ENCODE measurements around the gene PTGS2. TPM values are rescaled to one million over a fixed set of nuclear protein-coding genes. Genes with fewer than 3 reads are reported as not detected.

PTGS2 gene
- polyA plus RNA-seq, 1 of the 3 experiments (the other 2 are of a cell fraction) = 6.3 TPM

DNA sequence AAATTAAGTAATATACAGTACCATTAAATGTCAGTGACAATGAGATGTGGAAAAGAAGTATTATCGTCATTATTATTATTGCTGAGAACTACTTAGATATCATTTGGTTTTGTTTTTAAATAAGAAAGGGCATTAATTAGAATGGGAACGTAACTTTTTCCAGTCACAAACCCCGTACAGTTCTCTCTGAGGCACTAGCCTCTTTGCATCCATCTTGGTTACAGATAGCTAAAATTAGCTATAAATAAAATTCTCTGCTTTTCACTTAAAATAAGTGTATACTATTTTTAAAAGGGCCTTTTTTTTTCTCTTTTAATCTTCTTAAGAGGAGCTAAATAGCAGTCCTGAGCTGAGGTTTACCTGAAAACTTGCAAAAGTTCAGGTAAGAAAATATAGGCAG is 7.6 kb downstream of the PTGS2 start:
- H3K9me3 ChIP-seq = no peaks in the 10 kb centered on the region
- no peak overlapping the region for H3K9ac ChIP-seq
- POLR2A ChIA-PET = no interaction called here
- H3K9me2 ChIP-seq = no peaks in the 10 kb centered on the region
- H3K36me3 ChIP-seq (replicated peaks in 1 of 2; ENCODE audit: control insufficient read depth in 1 of 2, insufficient read depth in 2 of 2, low read length in 1 of 2) = peaks cover 0 to 51% of the 10 kb centered on the region in 2 experiments
- peaks cover 8% of the 10 kb centered on the region for H3F3A ChIP-seq (replicated peaks; ENCODE audit: insufficient read depth)
- no peaks in the 10 kb centered on the region for H4K20me1 ChIP-seq (ENCODE audit: insufficient read depth)
- no peaks in the 10 kb centered on the region for H3K4me1 ChIP-seq (ENCODE audit: control insufficient read depth in 1 of 2, insufficient read depth in 2 of 2, low read depth in 1 of 2, low read length in 1 of 2)
- no peaks in the 10 kb centered on the region for H3K27me3 ChIP-seq (ENCODE audit: insufficient read depth)
- no peak overlapping the region for H2AFZ ChIP-seq (ENCODE audit: low read depth)
- H3K79me2 ChIP-seq (ENCODE audit: insufficient read depth) = no peaks in the 10 kb centered on the region
- H3K4me3 ChIP-seq (ENCODE audit: low read depth in 2 of 2, low read length in 1 of 2) = no peak overlapping the region
- CTCF ChIA-PET = interaction anchor here (0.6 kb wide), 1 partner anchor 314 kb away, joined by 3 read pairs; no protein-coding TSS in a partner anchor
- no peak for DNase-seq
- H3K4me2 ChIP-seq = no peak overlapping the region
- 57% methylated on average over 3 of the region's 3 CpGs for WGBS (ENCODE audit: low lambda C conversion rate)
- H3K27ac ChIP-seq (ENCODE audit: low read depth in 2 of 2, low read length in 1 of 2) = no peak overlapping the region
- TF ChIP-seq EP300 (IDR thresholded peaks at IDR 0.05; ENCODE audit: borderline replicate concordance in 1 of 2, low read depth in 1 of 2, low read length in 1 of 2) = no peak
- TF ChIP-seq MEF2A (IDR thresholded peaks at IDR 0.05; ENCODE audit: borderline replicate concordance, low read depth) = no peak
- TF ChIP-seq EZH2phosphoT487 (IDR thresholded peaks at IDR 0.05; ENCODE audit: borderline replicate concordance, low read depth) = no peak

DNA sequence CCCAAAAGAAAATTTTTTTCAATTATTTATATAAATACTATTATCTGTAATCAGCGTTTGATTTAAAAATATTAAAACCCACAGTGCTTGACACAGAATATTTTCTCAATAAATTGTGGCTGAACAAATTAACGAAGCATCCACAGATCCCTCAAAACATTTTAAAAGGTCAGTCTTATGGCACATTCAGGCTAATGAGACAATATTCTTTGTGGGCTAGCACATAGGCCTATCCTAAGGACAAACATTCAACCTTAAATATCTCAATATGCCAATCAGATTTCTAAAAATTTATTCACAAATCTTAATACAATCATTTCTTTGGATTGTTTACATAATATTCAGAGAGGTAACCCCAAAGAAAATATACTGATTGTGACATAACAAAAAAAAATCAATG is 8.1 kb downstream of the PTGS2 start:
- H2AFZ ChIP-seq (ENCODE audit: low read depth) = no peak overlapping the region
- no peak overlapping the region for H3K9ac ChIP-seq
- H3K9me3 ChIP-seq = no peaks in the 10 kb centered on the region
- no peaks in the 10 kb centered on the region for H4K20me1 ChIP-seq (ENCODE audit: insufficient read depth)
- DNase-seq = no peak
- H3K4me2 ChIP-seq = no peak overlapping the region
- no peak overlapping the region for H3K27ac ChIP-seq (ENCODE audit: low read depth in 2 of 2, low read length in 1 of 2)
- H3F3A ChIP-seq (replicated peaks; ENCODE audit: insufficient read depth) = peaks cover 5% of the 10 kb centered on the region
- ChIA-PET CTCF (interaction anchor here (0.6 kb wide), 1 partner anchor 314 kb away, joined by 3 read pairs; no protein-coding TSS in a partner anchor), POLR2A (no interaction called here)
- H3K4me1 ChIP-seq (ENCODE audit: control insufficient read depth in 1 of 2, insufficient read depth in 2 of 2, low read depth in 1 of 2, low read length in 1 of 2) = no peaks in the 10 kb centered on the region
- no peaks in the 10 kb centered on the region for H3K27me3 ChIP-seq (ENCODE audit: insufficient read depth)
- H3K79me2 ChIP-seq (ENCODE audit: insufficient read depth) = no peaks in the 10 kb centered on the region
- peaks cover 0 to 46% of the 10 kb centered on the region in 2 experiments for H3K36me3 ChIP-seq (replicated peaks in 1 of 2; ENCODE audit: control insufficient read depth in 1 of 2, insufficient read depth in 2 of 2, low read length in 1 of 2)
- no peak overlapping the region for H3K4me3 ChIP-seq (ENCODE audit: low read depth in 2 of 2, low read length in 1 of 2)
- WGBS (ENCODE audit: low lambda C conversion rate) = 25% methylated on average over 2 of the region's 2 CpGs
- no peaks in the 10 kb centered on the region for H3K9me2 ChIP-seq
- TF ChIP-seq CHD2 (IDR thresholded peaks at IDR 0.05; ENCODE audit: low read length, partially characterized antibody) (no peak), JUND (IDR thresholded peaks at IDR 0.05) (no peak)
- TF ChIP-seq, protein P1, sequence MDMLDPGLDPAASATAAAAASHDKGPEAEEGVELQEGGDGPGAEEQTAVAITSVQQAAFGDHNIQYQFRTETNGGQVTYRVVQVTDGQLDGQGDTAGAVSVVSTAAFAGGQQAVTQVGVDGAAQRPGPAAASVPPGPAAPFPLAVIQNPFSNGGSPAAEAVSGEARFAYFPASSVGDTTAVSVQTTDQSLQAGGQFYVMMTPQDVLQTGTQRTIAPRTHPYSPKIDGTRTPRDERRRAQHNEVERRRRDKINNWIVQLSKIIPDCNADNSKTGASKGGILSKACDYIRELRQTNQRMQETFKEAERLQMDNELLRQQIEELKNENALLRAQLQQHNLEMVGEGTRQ (IDR thresholded peaks at IDR 0.05; ENCODE audit: borderline replicate concordance, low read depth, low read length) = no peak

DNA sequence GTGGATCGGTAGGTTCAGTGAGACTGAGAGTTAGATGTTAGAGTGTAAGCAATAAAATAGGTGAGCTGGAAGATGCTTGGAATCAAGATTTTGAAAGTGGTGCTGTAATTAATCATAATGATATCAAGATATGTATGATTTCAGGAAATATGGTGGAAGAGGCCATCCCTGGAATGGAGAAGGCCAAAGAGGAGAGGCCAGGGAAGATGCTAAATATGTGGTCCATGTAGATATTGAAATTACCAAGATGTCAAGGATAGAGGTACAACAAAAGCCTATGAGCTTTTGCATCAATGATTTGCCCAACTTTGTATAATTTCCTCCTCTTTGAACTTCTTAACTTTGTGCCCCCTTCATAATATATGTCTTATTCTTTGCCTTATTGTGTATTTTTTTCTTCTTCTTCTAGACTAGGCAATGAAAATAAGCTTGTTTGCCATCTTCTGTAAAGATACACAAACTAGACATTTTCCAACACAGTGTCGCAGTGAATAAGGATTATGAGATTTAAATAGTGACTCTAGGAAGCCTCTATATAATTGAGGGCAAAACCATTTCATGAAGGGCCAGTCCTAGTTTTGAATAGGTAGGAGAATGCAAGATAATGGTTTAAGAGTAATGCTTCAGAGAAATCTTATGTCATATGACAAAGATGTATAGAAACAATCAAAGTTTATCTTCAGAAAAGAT is 8.9 kb downstream of the PTGS2 start:
- H2AFZ ChIP-seq (ENCODE audit: low read depth) = no peak overlapping the region
- H3K9ac ChIP-seq = no peak overlapping the region
- H3K4me3 ChIP-seq (ENCODE audit: low read depth in 2 of 2, low read length in 1 of 2) = no peak overlapping the region
- H3K4me2 ChIP-seq = no peak overlapping the region
- WGBS (ENCODE audit: low lambda C conversion rate) = 32% methylated on average over 2 of the region's 2 CpGs
- peaks cover 5% of the 10 kb centered on the region for H3F3A ChIP-seq (replicated peaks; ENCODE audit: insufficient read depth)
- H3K36me3 ChIP-seq (replicated peaks in 1 of 2; ENCODE audit: control insufficient read depth in 1 of 2, insufficient read depth in 2 of 2, low read length in 1 of 2) = peaks cover 0 to 38% of the 10 kb centered on the region in 2 experiments
- H3K27me3 ChIP-seq (ENCODE audit: insufficient read depth) = no peaks in the 10 kb centered on the region
- no peaks in the 10 kb centered on the region for H3K4me1 ChIP-seq (ENCODE audit: control insufficient read depth in 1 of 2, insufficient read depth in 2 of 2, low read depth in 1 of 2, low read length in 1 of 2)
- no peak for DNase-seq
- no peaks in the 10 kb centered on the region for H3K79me2 ChIP-seq (ENCODE audit: insufficient read depth)
- no peaks in the 10 kb centered on the region for H4K20me1 ChIP-seq (ENCODE audit: insufficient read depth)
- POLR2A ChIA-PET = no interaction called here
- no peak overlapping the region for H3K27ac ChIP-seq (ENCODE audit: low read depth in 2 of 2, low read length in 1 of 2)
- CTCF ChIA-PET = no interaction called here
- no peaks in the 10 kb centered on the region for H3K9me2 ChIP-seq
- H3K9me3 ChIP-seq = no peaks in the 10 kb centered on the region
- TF ChIP-seq MXI1 (IDR thresholded peaks at IDR 0.05; ENCODE audit: low read depth, low read length) = no peak
- TF ChIP-seq TCF12 (IDR thresholded peaks at IDR 0.05) = no peak
- TF ChIP-seq, protein P2, sequence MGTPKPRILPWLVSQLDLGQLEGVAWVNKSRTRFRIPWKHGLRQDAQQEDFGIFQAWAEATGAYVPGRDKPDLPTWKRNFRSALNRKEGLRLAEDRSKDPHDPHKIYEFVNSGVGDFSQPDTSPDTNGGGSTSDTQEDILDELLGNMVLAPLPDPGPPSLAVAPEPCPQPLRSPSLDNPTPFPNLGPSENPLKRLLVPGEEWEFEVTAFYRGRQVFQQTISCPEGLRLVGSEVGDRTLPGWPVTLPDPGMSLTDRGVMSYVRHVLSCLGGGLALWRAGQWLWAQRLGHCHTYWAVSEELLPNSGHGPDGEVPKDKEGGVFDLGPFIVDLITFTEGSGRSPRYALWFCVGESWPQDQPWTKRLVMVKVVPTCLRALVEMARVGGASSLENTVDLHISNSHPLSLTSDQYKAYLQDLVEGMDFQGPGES (IDR thresholded peaks at IDR 0.05; ENCODE audit: low read depth, low read length) = no peak
- TF ChIP-seq, protein P1 (IDR thresholded peaks at IDR 0.05; ENCODE audit: borderline replicate concordance, low read depth, low read length) = no peak
- no peak for TF ChIP-seq POLR2AphosphoS5 (IDR thresholded peaks at IDR 0.05; ENCODE audit: low read depth, low read length)
- no peak for TF ChIP-seq MEF2A (IDR thresholded peaks at IDR 0.05; ENCODE audit: borderline replicate concordance, low read depth)
- TF ChIP-seq, protein P3, sequence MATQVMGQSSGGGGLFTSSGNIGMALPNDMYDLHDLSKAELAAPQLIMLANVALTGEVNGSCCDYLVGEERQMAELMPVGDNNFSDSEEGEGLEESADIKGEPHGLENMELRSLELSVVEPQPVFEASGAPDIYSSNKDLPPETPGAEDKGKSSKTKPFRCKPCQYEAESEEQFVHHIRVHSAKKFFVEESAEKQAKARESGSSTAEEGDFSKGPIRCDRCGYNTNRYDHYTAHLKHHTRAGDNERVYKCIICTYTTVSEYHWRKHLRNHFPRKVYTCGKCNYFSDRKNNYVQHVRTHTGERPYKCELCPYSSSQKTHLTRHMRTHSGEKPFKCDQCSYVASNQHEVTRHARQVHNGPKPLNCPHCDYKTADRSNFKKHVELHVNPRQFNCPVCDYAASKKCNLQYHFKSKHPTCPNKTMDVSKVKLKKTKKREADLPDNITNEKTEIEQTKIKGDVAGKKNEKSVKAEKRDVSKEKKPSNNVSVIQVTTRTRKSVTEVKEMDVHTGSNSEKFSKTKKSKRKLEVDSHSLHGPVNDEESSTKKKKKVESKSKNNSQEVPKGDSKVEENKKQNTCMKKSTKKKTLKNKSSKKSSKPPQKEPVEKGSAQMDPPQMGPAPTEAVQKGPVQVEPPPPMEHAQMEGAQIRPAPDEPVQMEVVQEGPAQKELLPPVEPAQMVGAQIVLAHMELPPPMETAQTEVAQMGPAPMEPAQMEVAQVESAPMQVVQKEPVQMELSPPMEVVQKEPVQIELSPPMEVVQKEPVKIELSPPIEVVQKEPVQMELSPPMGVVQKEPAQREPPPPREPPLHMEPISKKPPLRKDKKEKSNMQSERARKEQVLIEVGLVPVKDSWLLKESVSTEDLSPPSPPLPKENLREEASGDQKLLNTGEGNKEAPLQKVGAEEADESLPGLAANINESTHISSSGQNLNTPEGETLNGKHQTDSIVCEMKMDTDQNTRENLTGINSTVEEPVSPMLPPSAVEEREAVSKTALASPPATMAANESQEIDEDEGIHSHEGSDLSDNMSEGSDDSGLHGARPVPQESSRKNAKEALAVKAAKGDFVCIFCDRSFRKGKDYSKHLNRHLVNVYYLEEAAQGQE (IDR thresholded peaks at IDR 0.05; ENCODE audit: low read depth, low read length) = no peak

Data from SK-N-SH (cell line).